ENCODE measurements around the gene PRDM8. TPM values are rescaled to one million over a fixed set of nuclear protein-coding genes. Genes with fewer than 3 reads are reported as not detected.
"Not testable (repeated sequence)": the region's sequence is repeated elsewhere in the genome, so short reads cannot be mapped to it uniquely, and the experiment has no call there.

Gene PRDM8
- total and polyA plus RNA-seq, 2 experiments from 2014 or later: 0.65 to 1.8 TPM

DNA sequence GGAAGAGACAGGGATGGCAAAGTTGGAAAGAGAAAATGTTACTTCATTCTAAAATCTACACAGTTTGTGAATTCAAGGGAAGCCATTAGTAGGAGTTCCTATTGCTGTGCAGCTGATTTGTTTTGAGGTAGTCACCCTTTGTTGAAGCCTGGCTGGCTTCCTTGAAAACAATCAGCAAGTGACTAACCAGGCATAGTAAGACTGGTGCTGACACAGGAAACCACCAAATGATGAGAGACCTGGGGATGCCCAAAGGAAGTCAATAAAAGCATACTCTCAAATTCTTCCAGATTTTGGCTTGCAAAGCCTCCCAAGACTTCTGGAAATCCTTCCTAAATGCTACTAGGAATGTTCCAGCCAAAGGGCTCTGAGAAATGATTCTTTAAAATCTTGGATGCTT, 23.9 kb upstream of the PRDM8 start:
- peaks cover 2% of the 10 kb centered on the region for H3K27me3 ChIP-seq
- no peaks in the 10 kb centered on the region for H4K20me1 ChIP-seq (ENCODE audit: insufficient read depth, poor library complexity, severe bottlenecking)
- no peak overlapping the region for H2AFZ ChIP-seq
- no peak overlapping the region for H3K4me2 ChIP-seq
- H3K27ac ChIP-seq: no peak overlapping the region
- H3K9me2 ChIP-seq (replicated peaks; ENCODE audit: insufficient read depth): no peaks in the 10 kb centered on the region
- no peak for DNase-seq (ENCODE audit: low spot score)
- TF ChIP-seq CTCF (IDR thresholded peaks at IDR 0.05; ENCODE audit: poor library complexity) (no peak), EZH2phosphoT487 (IDR thresholded peaks at IDR 0.05; ENCODE audit: low read depth, severe bottlenecking, unreplicated experiment) (no peak), EZH2 (IDR thresholded peaks at IDR 0.05; ENCODE audit: borderline replicate concordance) (no peak)
- no peaks in the 10 kb centered on the region for H3K79me2 ChIP-seq
- H3K4me1 ChIP-seq (ENCODE audit: insufficient read depth): no peaks in the 10 kb centered on the region
- H3K4me3 ChIP-seq: no peak overlapping the region
- no peaks in the 10 kb centered on the region for H3K36me3 ChIP-seq (replicated peaks; ENCODE audit: insufficient read depth, low read depth)
- no peaks in the 10 kb centered on the region for H3K9me3 ChIP-seq (ENCODE audit: low read depth)

- Histone ChIP-seq H3K4me2 (no peak overlapping the region), H3K9me2 (replicated peaks; ENCODE audit: insufficient read depth) (no peaks in the 10 kb centered on the region), H2AFZ (no peak overlapping the region), H3K36me3 (replicated peaks; ENCODE audit: insufficient read depth, low read depth) (no peaks in the 10 kb centered on the region), H3K79me2 (no peaks in the 10 kb centered on the region), H3K27ac (no peak overlapping the region), H3K4me1 (ENCODE audit: insufficient read depth) (no peaks in the 10 kb centered on the region), H3K27me3 (peaks cover 2% of the 10 kb centered on the region), H3K9me3 (ENCODE audit: low read depth) (no peaks in the 10 kb centered on the region), H4K20me1 (ENCODE audit: insufficient read depth, poor library complexity, severe bottlenecking) (no peaks in the 10 kb centered on the region), H3K4me3 (no peak overlapping the region)
- TF ChIP-seq EZH2phosphoT487 (IDR thresholded peaks at IDR 0.05; ENCODE audit: low read depth, severe bottlenecking, unreplicated experiment) (no peak), CTCF (IDR thresholded peaks at IDR 0.05; ENCODE audit: poor library complexity) (no peak), EZH2 (IDR thresholded peaks at IDR 0.05; ENCODE audit: borderline replicate concordance) (no peak)
- DNase-seq (ENCODE audit: low spot score): no peak
- WGBS (ENCODE audit: low lambda C conversion rate, missing lambda C conversion rate): 79% methylated on average over 2 of the region's 2 CpGs
Measured at GRCh38 chr4:80173841-80174240, 23.5 kb upstream of the PRDM8 start.

- not testable (repeated sequence) for H2AFZ ChIP-seq, H3K27ac ChIP-seq
Measured at GRCh38 chr4:80177793-80178192, 19.5 kb upstream of the PRDM8 start.

GRCh38 chr4:80178964-80179363, 18.3 kb upstream of the PRDM8 start:
- WGBS (ENCODE audit: low lambda C conversion rate, missing lambda C conversion rate): 93% methylated on average over 4 of the region's 4 CpGs
- no peak overlapping the region for H3K27ac ChIP-seq

More at GRCh38 chr4:80177793-80178192, 19.5 kb upstream of the PRDM8 start:
- H3K36me3 ChIP-seq (replicated peaks; ENCODE audit: insufficient read depth, low read depth); H3K9me2 ChIP-seq (replicated peaks; ENCODE audit: insufficient read depth); H3K4me3 ChIP-seq; DNase-seq (ENCODE audit: low spot score); H3K79me2 ChIP-seq; H3K9me3 ChIP-seq (ENCODE audit: low read depth); H3K4me2 ChIP-seq; H4K20me1 ChIP-seq (ENCODE audit: insufficient read depth, poor library complexity, severe bottlenecking); H3K4me1 ChIP-seq (ENCODE audit: insufficient read depth): not testable (repeated sequence)
- peaks cover 22% of the 10 kb centered on the region for H3K27me3 ChIP-seq

More at GRCh38 chr4:80178964-80179363, 18.3 kb upstream of the PRDM8 start:
- peaks cover 1% of the 10 kb centered on the region for H3K4me1 ChIP-seq (ENCODE audit: insufficient read depth)
- TF ChIP-seq CTCF (IDR thresholded peaks at IDR 0.05; ENCODE audit: poor library complexity): no peak
- no peak for TF ChIP-seq EZH2phosphoT487 (IDR thresholded peaks at IDR 0.05; ENCODE audit: low read depth, severe bottlenecking, unreplicated experiment)
- H3K36me3 ChIP-seq (replicated peaks; ENCODE audit: insufficient read depth, low read depth): no peaks in the 10 kb centered on the region
- no peaks in the 10 kb centered on the region for H3K9me3 ChIP-seq (ENCODE audit: low read depth)
- H3K79me2 ChIP-seq: no peaks in the 10 kb centered on the region
- no peaks in the 10 kb centered on the region for H3K9me2 ChIP-seq (replicated peaks; ENCODE audit: insufficient read depth)
- H2AFZ ChIP-seq: no peak overlapping the region
- no peak overlapping the region for H3K4me3 ChIP-seq
- H4K20me1 ChIP-seq (ENCODE audit: insufficient read depth, poor library complexity, severe bottlenecking): no peaks in the 10 kb centered on the region
- H3K4me2 ChIP-seq: no peak overlapping the region
- no peak for DNase-seq (ENCODE audit: low spot score)
- peaks cover 33% of the 10 kb centered on the region for H3K27me3 ChIP-seq

Data from hepatocyte (in vitro differentiated cells).